ENCODE results near the gene OSBPL7.
A peak's percentile ranks its signal among the peaks of the same experiment; 100 is the strongest.
"Not testable (repeated sequence)": the region's sequence is repeated elsewhere in the genome, so short reads cannot be mapped to it uniquely, and the experiment has no call there.

The OSBPL7 gene

DNA sequence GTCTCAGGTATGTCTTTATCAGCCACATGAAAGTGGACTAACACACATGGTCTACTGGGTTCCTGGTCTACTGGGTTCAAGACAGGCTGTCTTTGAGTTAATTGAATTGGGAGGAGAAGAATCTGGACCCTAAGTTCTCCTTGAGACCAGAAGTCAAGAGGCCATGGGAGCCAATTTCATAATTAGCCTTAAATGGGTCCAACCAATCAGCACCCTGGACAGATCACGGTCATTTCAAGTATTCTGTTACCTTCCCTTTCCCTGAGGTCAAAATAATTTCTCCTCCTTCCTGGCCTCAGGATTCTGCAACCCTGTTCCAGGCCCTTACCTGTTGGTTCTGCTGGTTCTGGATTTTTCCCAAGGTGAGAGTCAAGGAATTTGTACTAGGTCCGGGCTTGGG is 23.8 kb downstream of the OSBPL7 start:
- no peak overlapping the region for H3K4me3 Mint-ChIP-seq
- no peak overlapping the region for H3K27ac Mint-ChIP-seq

GRCh38 chr17:47792979-47793378 is 28.6 kb downstream of the OSBPL7 start:
- Mint-ChIP-seq H3K9me3 (no peaks in the 10 kb centered on the region), H3K36me3 (ENCODE audit: low read depth) (no peaks in the 10 kb centered on the region)
- intact Hi-C loops (cut with micrococcal nuclease): loop anchor here (10.0 kb wide), 1 partner anchor 128 kb away; no protein-coding TSS in a partner anchor

More for the DNA sequence above, 23.8 kb downstream of the OSBPL7 start:
- intact Hi-C loops (cut with micrococcal nuclease): loop anchor here (10.0 kb wide), 1 partner anchor 133 kb away; no protein-coding TSS in a partner anchor
- H3K36me3 Mint-ChIP-seq (ENCODE audit: low read depth): no peaks in the 10 kb centered on the region
- no peaks in the 10 kb centered on the region for H3K4me1 Mint-ChIP-seq (ENCODE audit: low read depth)
- peaks cover 35% of the 10 kb centered on the region for H3K27me3 Mint-ChIP-seq
- H3K9me3 Mint-ChIP-seq: no peaks in the 10 kb centered on the region

GRCh38 chr17:47792457-47792856 is 29.1 kb downstream of the OSBPL7 start:
- Mint-ChIP-seq H3K9me3 (no peaks in the 10 kb centered on the region), H3K4me1 (ENCODE audit: low read depth) (peaks cover 10% of the 10 kb centered on the region), H3K27ac (no peak overlapping the region), H3K36me3 (ENCODE audit: low read depth) (no peaks in the 10 kb centered on the region), H3K27me3 (peaks cover 76% of the 10 kb centered on the region), H3K4me3 (no peak overlapping the region)
- intact Hi-C loops (cut with micrococcal nuclease): loop anchor here (10.0 kb wide), 1 partner anchor 128 kb away; no protein-coding TSS in a partner anchor

More at GRCh38 chr17:47792979-47793378, 28.6 kb downstream of the OSBPL7 start:
- Mint-ChIP-seq H3K4me1 (ENCODE audit: low read depth) (peaks cover 10% of the 10 kb centered on the region), H3K27me3 (peaks cover 71% of the 10 kb centered on the region), H3K4me3 (no peak overlapping the region), H3K27ac (no peak overlapping the region)

GRCh38 chr17:47791025-47791424 is 30.6 kb downstream of the OSBPL7 start:
- Mint-ChIP-seq H3K27me3 (peaks cover 79% of the 10 kb centered on the region), H3K9me3 (no peaks in the 10 kb centered on the region), H3K4me1 (ENCODE audit: low read depth) (peaks cover 10% of the 10 kb centered on the region), H3K4me3 (no peak overlapping the region), H3K27ac (no peak overlapping the region), H3K36me3 (ENCODE audit: low read depth) (no peaks in the 10 kb centered on the region)
- intact Hi-C loops (cut with micrococcal nuclease): loop anchor here (10.0 kb wide), 1 partner anchor 126 kb away; no protein-coding TSS in a partner anchor

- intact Hi-C loops (cut with micrococcal nuclease): loop anchor here (10.0 kb wide), 1 partner anchor 125 kb away; no protein-coding TSS in a partner anchor
- Mint-ChIP-seq H3K36me3 (ENCODE audit: low read depth) (no peaks in the 10 kb centered on the region), H3K9me3 (no peaks in the 10 kb centered on the region), H3K4me3 (peak overlapping the region; percentile 49), H3K4me1 (ENCODE audit: low read depth) (peaks cover 10% of the 10 kb centered on the region), H3K27me3 (peaks cover 79% of the 10 kb centered on the region), H3K27ac (no peak overlapping the region)
Measured at GRCh38 chr17:47789611-47790561, 31.7 kb downstream of the OSBPL7 start.

GRCh38 chr17:47785538-47786123 is 36.0 kb downstream of the OSBPL7 start:
- H3K27me3 Mint-ChIP-seq: peaks cover 74% of the 10 kb centered on the region

GRCh38 chr17:47781397-47781796 is 40.2 kb downstream of the OSBPL7 start:
- peaks cover 6% of the 10 kb centered on the region for H3K4me1 Mint-ChIP-seq (ENCODE audit: low read depth)
- no peaks in the 10 kb centered on the region for H3K36me3 Mint-ChIP-seq (ENCODE audit: low read depth)
- H3K4me3 Mint-ChIP-seq: no peak overlapping the region
- no peaks in the 10 kb centered on the region for H3K9me3 Mint-ChIP-seq
- intact Hi-C loops (cut with micrococcal nuclease): no loop called here
- H3K27me3 Mint-ChIP-seq: peaks cover 71% of the 10 kb centered on the region
- no peak overlapping the region for H3K27ac Mint-ChIP-seq

More at GRCh38 chr17:47785538-47786123, 36.0 kb downstream of the OSBPL7 start:
- Mint-ChIP-seq H3K9me3 (no peaks in the 10 kb centered on the region), H3K36me3 (ENCODE audit: low read depth) (no peaks in the 10 kb centered on the region), H3K27ac (no peak overlapping the region), H3K4me1 (ENCODE audit: low read depth) (peaks cover 10% of the 10 kb centered on the region), H3K4me3 (no peak overlapping the region)
- intact Hi-C loops (cut with micrococcal nuclease): no loop called here

DNA sequence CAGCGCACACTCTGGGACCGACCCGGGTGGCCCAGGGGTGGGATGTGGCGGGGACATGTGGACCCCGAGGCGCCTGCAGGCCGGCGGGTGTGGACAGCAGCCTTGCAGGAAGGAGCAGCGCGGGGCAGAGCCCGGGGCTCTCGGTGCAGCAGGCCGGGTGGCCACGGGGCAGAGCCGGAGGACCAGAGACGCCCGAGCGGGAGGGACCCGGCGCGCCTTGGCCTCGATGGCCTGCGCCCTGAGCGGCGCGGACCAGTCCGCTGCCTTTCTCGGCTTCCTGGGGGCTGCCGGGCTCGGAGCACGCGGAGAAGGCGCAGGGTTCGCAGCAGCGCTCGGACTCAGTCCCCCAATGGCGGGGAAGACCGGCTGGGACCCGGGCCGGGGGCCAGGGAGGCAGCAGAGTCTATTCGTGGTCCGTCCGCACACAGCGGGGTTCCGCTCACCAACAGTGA is 43.4 kb downstream of the OSBPL7 start:
- peaks cover 74% of the 10 kb centered on the region for H3K27me3 Mint-ChIP-seq

DNA sequence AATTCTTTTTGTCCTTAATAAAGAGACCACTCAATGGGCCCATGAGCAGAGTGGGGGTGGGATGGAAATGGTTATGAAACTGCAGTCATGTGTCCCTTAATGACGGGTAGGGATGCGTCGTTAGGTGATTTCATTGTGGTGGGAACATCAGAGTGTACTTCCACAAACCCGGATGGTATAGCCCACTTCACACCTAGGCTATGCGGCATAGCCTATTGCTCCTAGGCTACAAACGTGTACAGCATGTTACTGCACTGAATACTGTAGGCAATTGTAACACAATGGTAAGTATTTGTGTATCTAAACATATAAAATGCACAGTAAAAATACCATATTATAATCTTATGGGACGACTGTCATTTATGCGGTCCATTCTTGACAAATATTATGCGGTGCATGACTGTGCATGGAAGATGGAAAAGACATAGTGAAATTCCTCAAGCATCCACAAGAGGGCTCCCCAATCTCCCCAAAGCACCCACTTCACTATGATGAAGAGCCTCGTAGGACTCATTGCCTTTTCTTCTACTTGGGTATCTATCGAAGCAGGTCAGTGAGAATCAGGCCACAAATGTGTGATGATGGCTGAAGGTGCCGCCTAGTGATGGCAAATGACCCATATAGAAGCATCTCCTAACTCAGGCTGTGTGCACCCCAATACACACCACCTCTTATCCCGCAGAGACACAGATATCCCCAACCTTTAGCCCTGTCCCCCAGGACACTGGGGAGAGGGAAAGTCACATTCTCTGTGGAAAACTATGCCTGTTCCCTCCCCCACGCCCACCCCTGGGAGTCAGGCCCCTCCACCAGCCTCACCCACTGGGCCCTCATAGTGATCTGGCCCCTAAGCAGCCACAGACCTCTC is 45.0 kb downstream of the OSBPL7 start:
- intact Hi-C loops (cut with micrococcal nuclease): loop anchor here (2.0 kb wide), 1 partner anchor 114 kb away; no protein-coding TSS in a partner anchor
- Mint-ChIP-seq H3K27me3 (peaks cover 71% of the 10 kb centered on the region), H3K4me3 (no peak overlapping the region), H3K4me1 (ENCODE audit: low read depth) (peaks cover 32% of the 10 kb centered on the region), H3K36me3 (ENCODE audit: low read depth) (no peaks in the 10 kb centered on the region), H3K9me3 (no peaks in the 10 kb centered on the region), H3K27ac (no peak overlapping the region)

More for the DNA sequence above, 43.4 kb downstream of the OSBPL7 start:
- H3K4me1 Mint-ChIP-seq (ENCODE audit: low read depth): peaks cover 30% of the 10 kb centered on the region
- H3K27ac Mint-ChIP-seq: no peak overlapping the region
- no peaks in the 10 kb centered on the region for H3K36me3 Mint-ChIP-seq (ENCODE audit: low read depth)
- H3K9me3 Mint-ChIP-seq: no peaks in the 10 kb centered on the region
- intact Hi-C loops (cut with micrococcal nuclease): no loop called here
- H3K4me3 Mint-ChIP-seq: no peak overlapping the region

GRCh38 chr17:47774987-47775580 is 46.5 kb downstream of the OSBPL7 start:
- Mint-ChIP-seq H3K36me3 (ENCODE audit: low read depth) (no peaks in the 10 kb centered on the region), H3K4me1 (ENCODE audit: low read depth) (peaks cover 32% of the 10 kb centered on the region), H3K27ac (no peak overlapping the region), H3K27me3 (peaks cover 56% of the 10 kb centered on the region), H3K9me3 (no peaks in the 10 kb centered on the region), H3K4me3 (no peak overlapping the region)
- intact Hi-C loops (cut with micrococcal nuclease): no loop called here

DNA sequence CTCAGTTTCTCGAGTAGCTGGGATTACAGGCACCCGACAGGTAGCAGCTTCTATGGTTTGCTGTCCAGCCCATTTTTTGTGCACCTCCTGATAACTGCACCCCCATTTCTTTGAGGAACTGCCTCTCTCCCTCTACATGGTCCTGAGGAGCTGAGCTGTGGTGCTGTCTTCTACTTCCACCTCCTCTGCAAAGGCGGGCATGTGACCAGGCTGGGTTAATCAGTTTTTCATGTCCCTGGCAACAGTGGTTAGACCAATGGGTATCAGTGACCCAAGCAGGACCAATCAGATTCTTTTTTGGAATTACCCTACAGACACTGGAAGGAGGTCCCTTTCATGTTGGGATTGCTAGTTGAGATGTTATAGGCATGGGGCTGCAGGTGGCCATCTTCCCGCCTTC is 47.3 kb downstream of the OSBPL7 start:
- intact Hi-C loops (cut with micrococcal nuclease): no loop called here
- H3K36me3 Mint-ChIP-seq (ENCODE audit: low read depth): no peaks in the 10 kb centered on the region
- H3K9me3 Mint-ChIP-seq: no peaks in the 10 kb centered on the region
- no peak overlapping the region for H3K4me3 Mint-ChIP-seq
- H3K27ac Mint-ChIP-seq: no peak overlapping the region
- H3K27me3 Mint-ChIP-seq: peaks cover 52% of the 10 kb centered on the region
- peaks cover 32% of the 10 kb centered on the region for H3K4me1 Mint-ChIP-seq (ENCODE audit: low read depth)

- H3K9me3 Mint-ChIP-seq; H3K27ac Mint-ChIP-seq; intact Hi-C loops (cut with micrococcal nuclease); H3K4me3 Mint-ChIP-seq; H3K36me3 Mint-ChIP-seq (ENCODE audit: low read depth): not testable (repeated sequence)
- Mint-ChIP-seq H3K4me1 (ENCODE audit: low read depth) (peaks cover 32% of the 10 kb centered on the region), H3K27me3 (peaks cover 52% of the 10 kb centered on the region)
Measured at GRCh38 chr17:47773649-47774048, 47.9 kb downstream of the OSBPL7 start.

Measured in dendritic cell treated with granulocyte-macrophage colony-stimulating factor and Interleukin-4, amounts not matched to agents 40 ng/mL and 50 ng/mL, for 4 days (primary cell).